GM19238 (cell line): Measurements from ENCODE around the gene DIS3L2.
"Not testable (repeated sequence)": the region's sequence is repeated elsewhere in the genome, so short reads cannot be mapped to it uniquely, and the experiment has no call there.

ENCODE experiments used
- DNase-seq: peaks from one replicate; pipeline ENCODE4 v3.0.0; 2011; ENCODE audit warnings: low spot score; ENCODE audit not compliant: insufficient read length

Gene DIS3L2

DNA sequence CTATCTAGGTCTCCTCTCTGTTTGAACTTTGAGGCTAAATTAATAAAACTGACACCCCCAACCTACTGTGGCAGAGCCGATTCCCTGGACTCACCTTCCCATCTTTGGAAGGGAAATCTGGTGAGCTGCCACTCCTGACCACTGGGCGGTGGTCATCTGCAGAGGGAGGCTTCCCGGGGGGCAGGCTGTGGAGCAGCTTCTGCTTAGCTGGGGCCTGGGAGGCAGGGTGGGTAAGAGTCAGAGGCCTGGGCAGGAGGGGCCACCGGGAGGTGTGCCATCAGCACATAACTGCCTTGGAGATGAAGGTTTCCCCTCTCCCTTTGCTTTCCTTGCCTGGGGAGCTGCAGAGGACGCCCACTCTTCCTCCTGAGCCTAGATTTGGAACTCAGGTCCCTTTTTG lies 33.0 kb upstream of the DIS3L2 start:
- no peak for DNase-seq

DNA sequence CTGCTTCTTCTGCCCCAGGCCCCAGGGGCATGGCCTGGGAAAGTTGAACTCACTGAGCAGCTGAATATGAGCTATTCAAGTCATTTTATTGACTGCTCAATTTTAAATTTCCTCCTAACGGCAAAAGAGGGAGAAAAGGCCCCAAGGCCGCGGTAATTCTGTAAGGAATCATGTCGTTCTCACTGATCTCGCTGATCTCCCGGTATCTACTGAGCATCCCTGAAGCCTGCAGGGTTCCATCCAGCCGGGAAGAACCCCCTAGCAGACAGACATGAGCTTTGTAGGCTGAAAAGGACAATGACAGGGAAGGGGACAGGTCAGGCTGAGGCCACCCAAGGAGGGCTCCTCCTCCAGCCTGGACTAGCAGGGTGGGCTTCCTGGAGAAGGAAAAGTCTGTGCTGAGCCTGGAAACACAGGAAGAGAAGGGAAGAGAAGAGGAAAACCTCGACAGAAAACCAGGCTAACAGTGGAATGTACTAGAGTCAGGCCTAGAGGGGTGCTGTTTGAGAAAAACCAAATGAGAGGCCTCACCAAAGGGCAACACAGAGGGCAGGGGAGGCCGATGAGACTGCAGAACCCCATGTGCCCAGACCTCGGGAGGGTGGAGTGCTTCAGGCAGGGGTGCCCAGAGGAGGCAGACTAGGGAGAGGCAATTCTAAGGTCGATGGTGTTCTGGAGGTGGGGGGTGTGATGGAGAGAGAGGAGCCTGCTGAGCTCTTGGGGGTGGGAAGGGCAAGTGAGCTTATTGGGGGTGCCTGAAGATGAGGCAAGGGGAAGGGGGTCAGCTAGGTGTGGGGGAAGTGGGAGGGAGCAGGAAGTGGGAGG lies 32.4 kb upstream of the DIS3L2 start:
- no peak for DNase-seq

DNA sequence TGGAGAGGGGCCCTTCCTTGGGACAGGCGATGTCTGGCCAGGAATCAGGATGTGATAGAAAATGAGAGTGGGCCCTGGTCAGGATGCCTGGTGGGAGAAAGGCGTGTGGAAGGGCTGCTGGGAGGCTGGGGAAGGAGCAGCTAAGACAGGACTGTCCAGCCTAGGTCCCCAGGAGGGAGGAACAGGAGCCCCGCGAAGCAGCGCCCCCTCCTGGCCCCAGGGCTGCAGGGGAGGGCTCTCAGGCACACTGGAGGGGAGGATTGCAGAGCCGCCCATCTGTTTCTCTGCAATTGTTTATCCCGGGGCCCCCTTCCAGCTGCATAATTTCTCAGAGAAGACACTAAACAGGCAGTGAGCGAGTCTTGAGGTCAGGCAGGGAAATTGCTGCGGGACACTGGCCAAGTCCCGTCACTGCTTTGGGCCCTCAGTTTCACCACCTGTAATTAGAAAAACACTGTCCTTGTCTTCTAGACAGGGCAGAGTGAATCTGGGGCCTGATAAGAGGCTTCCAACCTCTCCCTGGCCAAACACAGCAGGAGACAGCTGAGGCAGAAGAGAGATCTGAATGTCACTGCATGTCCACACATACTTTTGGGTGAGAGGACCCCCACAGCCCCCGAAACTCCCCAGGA lies 31.4 kb upstream of the DIS3L2 start:
- no peak for DNase-seq

DNA sequence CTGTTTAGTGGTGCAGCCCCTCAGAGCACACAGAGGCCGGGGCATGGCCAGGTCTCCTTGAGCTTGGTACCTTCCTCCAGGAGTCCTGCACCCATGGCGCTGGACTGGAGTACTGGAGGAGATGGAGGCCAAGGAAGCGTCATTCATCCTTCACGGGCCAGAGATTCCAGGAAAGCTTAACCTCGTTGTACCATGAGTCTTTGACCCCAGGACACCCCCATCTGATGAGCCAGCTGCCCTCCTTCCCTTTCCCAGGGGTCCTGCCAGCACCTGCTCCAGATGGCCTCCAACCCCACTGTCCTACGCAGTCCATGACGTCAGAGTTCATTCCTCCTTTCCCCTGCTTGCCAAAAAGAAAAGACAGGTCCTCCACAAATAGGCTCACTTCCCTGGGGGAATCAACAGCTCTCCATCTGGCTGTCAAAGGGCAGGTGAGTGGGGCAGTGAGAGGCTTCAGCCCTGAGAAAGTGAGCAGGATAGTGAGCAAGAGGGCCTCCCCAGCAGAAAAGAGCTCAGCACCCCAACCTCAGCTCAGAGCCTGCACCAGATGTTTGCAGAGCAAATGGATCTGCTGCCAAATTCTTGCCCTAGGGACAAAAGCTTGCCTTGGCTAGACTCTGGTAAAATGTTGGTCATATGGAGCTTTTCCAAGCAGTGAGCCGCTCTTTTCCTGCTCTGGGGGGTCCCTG lies 30.8 kb upstream of the DIS3L2 start:
- no peak for DNase-seq

DNA sequence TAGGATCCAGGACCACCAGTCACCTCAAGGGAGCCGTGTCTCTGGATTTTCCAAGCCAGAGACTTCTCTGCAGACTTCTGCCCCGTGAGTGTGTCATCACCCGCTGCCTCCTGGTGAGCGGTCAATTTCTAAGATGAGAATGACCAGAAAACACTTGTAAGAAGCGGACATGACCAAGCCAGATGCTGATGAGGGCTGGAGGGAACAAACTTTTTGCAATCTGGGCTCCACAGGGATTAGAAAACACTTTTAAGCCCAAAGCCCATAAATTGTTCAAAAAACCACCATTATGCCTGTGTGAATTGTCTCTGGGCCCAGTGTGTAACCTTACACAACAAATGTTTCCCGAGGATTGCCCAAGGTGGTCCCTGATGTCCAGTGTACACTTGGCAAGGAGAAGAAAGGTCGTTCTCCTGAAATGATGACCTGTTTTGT lies 30.0 kb upstream of the DIS3L2 start:
- no peak for DNase-seq

DNA sequence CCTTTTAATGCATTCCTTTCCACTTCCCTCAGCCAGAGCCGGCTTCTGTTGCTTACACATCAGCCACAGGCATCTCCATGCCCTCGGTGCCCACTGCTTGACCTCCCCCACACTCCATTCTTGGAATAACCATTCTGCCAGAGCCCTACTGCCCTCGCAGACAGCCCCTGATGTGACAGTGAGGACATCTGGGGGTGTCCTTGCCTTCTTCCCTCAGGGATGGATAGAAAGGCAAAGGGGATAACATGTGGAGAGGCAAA lies 28.9 kb upstream of the DIS3L2 start:
- DNase-seq = no peak

DNA sequence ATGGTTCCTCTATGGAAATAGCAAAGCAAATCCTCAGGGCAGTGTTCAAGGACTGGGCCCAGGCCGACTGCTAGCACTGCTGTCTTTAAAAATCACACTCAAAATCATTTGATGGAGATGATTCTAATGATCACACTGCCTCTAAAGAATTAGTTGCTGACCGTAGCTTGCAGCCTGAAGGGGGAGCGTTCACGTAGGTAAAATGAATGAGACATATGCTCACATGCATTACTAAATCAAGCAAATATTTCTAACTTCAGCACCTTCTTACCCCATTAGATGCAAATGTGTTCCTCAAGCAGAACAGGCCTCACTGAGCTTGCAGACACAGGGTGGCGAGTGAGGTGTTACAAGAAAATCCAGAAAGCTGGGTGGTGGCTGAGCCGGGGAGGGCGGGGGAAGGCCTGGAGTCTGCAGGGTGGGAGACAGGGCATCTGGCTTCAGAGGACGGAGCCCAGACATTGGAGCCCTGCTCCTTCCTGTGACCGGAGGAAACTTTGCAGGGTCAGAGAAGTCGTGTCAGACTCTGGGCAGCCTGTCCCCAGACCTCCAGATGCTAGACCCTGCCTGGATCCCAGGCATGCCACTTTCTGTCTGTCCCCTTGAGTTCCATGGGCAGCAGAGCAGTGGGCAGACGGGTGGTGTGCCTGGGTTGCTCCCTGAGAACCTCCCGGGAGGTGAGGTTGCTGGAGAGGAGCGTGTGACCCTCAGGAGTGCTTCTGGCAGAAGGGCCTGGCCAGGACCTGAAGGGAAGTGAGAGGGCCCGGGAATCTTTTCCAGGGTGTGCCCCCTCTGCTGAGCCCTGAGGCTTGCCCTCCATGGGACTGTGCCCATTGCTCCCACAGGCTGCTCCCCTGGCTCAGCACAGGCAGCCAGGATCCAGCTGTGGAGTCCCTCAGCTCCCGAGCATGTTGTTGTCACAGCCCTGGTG lies 28.3 kb upstream of the DIS3L2 start:
- no peak for DNase-seq

DNA sequence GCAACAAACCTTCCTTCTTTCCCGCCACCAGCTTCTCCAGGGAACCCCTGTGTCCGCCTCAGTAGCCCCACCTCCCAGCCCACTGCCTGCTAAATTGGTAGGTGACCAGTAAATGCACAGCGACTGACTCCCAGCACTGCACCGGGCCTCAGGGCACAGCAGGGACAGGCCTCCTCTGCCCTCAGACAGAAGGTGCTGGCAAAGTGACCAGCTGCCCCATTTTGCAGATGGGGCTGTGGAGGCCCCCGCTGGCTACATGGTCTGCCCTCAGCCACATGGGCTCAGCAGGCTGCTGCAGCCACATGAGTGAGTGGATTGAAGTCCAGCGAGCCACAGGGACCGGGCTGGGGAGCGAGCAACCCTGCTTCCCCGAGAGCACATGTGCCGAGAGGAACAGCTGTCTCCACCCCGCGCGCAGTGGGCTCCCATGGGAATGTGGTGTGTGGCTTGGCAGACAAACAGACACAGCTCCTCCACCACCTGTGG lies 27.6 kb upstream of the DIS3L2 start:
- DNase-seq = no peak

DNA sequence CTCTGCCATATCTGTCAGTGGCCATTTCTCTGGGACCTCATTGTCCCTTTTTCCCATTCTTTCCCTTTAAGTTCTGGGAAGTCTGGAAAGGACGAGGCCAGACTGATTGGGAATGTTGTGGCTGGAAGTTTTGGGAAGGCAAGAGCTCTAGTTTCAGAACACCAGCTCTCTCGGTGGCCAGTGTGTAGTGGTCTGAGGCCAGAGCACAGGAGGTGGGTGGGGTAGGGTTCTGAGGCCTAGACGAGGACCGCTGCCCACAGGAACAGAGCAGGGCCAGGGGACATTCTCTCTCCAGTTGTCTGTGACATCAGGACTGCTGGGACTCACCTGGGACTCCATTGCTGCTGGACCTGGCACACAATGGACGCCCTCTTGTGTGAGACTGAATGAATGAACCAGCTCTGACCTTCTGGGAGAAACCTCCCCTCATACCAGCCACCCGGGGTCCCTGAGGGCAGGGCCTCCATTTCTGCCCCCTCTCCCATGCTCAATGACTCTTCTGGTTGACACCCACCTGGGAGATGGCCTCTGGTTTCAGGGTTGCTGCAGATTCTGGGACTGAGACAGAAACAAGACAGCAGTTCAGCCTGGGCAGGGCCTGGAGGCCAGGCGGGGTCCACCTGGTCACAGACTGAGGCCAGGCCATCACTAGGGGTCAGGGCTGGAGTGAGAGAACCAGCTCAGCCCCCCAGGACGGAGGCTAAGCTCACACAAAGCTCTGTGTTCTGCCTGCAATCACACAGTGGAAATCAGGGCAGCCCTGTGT lies 26.9 kb upstream of the DIS3L2 start:
- no peak for DNase-seq

DNA sequence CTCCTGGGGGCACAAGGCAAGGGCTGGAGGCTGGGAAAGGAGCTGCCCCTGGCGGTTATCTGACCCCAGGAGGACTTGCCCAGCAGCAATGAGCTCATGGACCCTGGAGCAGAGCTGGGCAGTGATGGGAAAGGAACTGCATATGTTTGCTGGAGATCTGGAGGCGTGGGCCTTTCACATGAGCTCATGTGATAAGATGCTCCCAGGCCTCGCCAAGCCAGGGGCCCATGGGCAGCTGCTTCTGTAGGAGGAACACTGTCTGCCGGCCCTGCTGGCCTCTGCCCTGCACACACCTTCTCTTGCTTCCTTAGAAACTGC lies 26.3 kb upstream of the DIS3L2 start:
- DNase-seq = no peak

DNA sequence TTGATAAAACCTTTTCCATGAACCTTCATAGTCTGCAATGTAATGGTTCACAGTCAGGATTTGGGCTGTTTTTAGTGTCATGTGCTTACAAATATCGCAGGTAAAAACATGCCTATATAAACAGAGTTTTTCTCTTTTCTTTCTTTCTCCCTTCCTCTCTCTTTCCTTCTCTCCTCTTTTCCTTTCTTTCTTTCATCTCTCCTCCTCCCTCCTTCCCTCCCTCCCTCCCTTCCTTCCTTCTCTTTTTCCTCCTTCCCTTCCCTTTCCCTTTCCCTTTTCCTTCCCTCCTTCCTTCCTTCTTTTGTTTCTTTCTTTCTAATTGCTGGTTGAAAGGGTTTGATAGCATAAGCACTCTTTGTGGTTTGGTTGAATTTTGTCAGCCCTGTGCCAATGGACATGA lies 25.7 kb upstream of the DIS3L2 start:
- DNase-seq = no peak

DNA sequence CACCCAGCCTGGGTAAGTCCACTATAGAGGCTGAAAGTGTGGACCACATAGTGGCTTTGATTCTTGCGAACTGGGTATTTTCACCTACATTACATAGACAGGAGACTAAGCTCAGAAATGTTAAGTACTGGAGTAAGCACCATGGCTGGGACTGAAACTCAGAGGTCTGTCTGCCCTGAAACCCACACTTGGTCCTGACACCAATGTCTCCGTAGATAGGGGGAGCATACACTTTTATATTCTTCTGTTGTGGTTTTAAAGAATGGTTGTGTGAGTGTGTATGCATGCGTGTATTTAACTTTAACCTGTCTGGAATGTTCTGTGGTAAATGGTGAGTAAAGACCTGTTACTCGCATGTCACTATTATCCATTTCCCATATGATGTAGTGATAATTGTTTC lies 25.0 kb upstream of the DIS3L2 start:
- DNase-seq = no peak

DNA sequence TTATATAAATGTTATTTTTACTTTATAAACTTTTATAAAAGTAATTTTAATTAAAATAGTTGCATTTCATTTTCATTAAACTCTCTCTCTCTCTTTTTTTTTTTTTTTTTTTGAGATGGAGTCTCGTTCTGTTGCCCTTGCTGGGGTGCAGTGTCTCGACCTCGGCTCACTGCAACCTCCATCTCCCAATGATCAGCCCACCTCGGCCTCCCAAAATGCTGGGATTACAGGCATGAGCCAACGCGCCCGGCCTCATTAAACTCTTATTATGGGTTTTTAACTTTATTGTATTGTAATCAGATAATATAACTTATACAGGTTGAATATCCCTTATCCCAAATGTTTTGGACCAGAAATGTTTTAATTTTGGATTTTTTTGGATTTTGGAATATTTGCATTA lies 24.5 kb upstream of the DIS3L2 start:
- no peak for DNase-seq

DNA sequence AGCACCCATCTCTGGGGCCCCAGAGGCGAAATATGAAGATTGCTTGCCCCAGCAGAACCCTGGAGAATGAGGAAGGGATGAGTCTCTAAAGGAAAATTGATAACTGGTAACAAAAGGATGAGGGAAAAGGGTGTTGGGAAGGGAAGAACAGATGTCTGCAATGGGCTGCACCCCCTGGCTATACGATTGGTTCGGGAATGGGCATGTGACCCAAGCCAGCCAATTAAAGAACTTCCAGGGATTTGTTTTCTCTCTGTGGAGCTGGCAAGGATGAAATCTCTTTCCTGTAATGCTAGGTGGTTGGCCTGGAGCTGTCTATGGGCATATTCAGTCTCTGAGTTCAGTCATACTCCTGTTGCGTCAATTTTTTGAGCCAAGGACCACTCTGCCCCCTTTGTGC lies 22.5 kb upstream of the DIS3L2 start:
- DNase-seq = no peak

DNA sequence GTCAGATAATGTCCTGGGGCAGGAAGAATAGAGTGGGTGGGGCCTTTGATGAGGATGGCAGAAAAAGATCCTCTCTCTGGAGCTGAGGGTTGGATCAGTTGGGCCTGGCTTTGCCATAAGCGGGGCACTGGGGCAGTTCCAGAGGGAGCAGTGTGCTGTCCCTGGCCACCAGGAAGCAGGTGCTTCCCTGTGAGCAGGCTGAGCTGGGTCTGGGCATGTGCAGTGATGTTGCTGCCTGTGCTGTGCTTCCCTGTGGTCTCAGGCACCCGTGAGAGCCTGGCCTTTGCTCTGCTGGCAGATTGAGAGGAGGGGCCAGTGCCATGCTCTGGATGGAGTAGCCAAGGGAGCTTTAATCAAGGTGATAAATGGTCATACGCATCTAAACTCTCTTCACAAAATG lies 20.7 kb upstream of the DIS3L2 start:
- no peak for DNase-seq

DNA sequence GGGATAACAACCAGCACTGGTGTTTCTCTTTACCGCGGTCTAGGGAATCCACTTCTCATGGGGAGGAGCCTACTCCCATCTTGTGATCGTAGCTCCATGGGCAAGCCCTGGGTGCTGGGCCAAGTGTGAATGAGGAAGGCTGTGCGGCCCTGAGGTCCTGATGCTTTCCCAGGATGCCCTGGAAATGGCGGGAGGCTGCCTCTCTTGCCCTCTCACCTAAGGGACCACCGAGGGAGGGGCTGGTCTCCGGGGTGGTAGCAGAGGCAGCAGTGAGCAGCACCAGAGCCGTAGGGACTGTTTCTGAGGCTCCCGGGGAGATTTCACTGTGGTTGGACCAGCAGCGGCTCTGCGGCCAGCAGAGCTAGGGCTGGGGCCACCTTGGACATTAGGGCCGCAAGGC lies 19.8 kb upstream of the DIS3L2 start:
- no peak for DNase-seq

DNA sequence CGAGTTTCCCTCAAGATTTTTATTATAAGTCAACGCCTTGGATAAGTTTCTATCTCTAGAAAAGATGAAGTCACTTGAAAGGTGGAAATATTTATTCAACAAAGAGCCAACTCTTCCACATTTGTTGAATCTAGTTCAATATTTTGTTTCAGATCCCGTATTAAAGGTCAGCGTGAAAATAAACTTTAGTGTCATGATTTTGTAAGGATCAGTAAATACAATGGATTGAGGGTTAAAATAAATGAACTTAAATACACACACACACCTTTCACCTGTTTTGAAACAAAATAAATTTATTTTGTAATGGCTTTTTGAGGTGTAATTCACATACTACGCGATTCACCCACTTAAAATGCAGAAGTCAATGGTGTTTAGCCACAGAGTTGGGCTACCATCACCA lies 19.3 kb upstream of the DIS3L2 start:
- DNase-seq = no peak

DNA sequence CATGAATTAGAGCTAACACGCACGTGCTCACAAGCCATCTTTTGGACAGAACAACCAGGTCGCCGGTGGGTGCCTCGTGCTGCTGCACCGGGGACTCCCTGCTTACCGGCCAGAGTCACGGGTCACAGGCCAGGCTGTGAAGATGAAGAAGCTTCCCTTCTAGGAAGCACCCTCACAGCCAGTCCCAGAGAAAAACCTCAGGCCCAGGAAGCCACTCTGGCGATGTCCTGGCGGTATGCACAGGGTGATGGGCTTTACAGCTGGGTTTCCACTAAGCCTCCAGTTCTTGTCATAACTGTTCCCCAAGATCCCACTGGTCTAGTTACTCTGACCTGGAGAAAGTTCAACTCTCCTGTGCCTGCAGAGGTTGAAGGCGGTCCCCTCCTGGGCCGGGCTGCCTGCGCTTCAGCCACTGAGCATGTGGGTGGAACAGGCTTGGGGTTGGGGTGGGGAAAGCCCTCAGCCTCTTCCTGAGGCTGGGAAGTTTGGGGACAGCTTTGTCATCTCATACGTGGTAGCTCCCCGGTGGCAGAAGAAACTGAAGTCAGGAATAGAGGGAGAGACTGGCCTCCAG lies 15.2 kb upstream of the DIS3L2 start:
- DNase-seq = no peak

DNA sequence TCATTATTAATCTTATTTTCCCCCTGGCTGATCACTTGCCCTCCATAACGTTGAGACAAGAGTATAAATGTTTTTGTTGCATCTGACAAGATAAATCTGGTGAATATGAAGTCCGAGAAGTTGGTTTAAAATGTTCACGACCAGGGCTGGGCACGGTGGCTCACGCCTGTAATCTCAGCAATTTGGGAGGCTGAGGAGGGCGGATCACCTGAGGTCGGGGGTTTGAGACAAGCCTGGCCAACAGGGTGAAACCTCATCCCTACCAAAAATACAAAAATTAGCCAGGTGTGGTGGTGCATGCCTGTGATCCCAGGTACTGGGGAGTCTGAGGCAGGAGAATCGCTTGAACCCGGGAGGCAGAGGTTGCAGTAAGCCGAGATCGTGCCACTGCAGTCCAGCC lies 14.4 kb upstream of the DIS3L2 start:
- not testable (repeated sequence) for DNase-seq

DNA sequence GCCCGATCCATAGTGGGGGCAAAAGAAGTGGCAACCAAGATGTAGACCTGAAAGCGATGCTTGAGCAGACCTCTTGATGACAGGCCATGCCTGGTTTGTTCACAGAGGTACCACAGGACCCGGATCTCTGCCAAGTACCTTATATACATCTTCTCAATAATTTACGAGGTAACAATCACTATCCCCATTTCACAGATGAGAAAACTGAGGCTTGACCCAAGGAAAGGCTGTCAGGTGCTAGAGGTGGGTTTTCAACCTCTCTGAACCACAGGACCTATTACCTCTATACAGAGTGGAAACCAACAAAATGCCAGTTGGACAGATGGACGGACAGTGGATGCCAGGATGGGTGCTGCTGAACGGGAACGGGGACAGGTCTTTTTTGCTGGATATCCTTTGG lies 13.8 kb upstream of the DIS3L2 start:
- DNase-seq = no peak
